Tibial nerve (tissue), 4 donors: ENCODE data around the gene SLIT1.

Experiments
- CTCF ChIP-seq, 5 experiments: fragments of 200-600 bp in 3 of 5; fragments of 450-650 bp in 2 of 5; sonication (generic) in 3 of 5; IDR thresholded peaks; one replicate each; pipeline ENCODE4 v1.5.1; 2016 to 2019; ENCODE audit warnings: antibody characterized with exemption in 5 of 5, mild to moderate bottlenecking in 3 of 5, moderate library complexity in 2 of 5
- EP300 ChIP-seq, 2 donors: sonication (generic); formaldehyde crosslinking; IDR thresholded peaks; one replicate each; pipeline ENCODE4 v1.6.1; 2017; ENCODE audit warnings: antibody characterized with exemption in 2 of 2, mild to moderate bottlenecking in 1 of 2
- POLR2A ChIP-seq, 2 donors: fragments of 450-650 bp; IDR thresholded peaks; one replicate each; pipeline ENCODE4 v1.6.1; 2017; ENCODE audit warnings: antibody characterized with exemption in 2 of 2, mild to moderate bottlenecking in 2 of 2, moderate library complexity in 2 of 2

GRCh38 chr10:97142834-97143233 lies 42.9 kb downstream of the SLIT1 start:
- TF ChIP-seq CTCF (IDR thresholded peaks at IDR 0.05) (no peak), POLR2A (IDR thresholded peaks at IDR 0.05) (no peak), EP300 (IDR thresholded peaks at IDR 0.05) (no peak)
